ENCODE results near the gene SGTA.
"Not testable (repeated sequence)": the region's sequence is repeated elsewhere in the genome, so short reads cannot be mapped to it uniquely, and the experiment has no call there.

Gene SGTA

DNA sequence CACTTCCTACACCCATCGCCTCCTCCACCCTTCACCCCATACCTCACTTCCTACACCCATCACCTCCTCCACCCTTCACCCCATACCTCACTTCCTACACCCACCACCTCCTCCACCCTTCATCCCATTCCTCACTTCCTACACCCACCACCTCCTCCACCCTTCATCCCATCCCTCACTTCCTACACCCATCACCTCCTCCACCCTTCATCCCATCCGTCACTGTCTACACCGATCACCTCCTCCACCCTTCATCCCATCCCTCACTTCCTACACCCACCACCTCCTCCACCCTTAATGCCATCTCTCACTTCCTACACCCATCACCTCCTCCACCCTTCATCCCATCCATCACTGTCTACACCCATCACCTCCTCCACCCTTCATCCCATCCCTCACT lies 69.9 kb downstream of the SGTA start:
- not testable (repeated sequence) for DNase-seq (ENCODE audit: low read depth in 2 of 2)

DNA sequence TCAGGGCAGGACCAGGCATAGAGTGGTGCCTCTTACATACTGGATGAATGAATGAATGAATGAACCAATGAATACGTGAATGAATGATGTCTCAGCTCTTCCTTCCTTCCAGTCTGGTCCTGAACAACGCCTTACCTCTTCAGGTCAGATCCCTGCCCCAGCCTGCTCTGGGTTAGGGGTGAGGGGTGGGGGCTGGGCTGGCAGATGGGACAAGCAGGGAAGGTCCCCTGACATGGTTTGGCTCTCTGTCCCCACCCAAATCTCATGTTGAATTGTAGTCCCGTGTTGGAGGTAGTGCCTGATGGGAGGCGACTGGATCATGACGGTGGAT lies 71.2 kb downstream of the SGTA start:
- DNase-seq (ENCODE audit: low read depth in 2 of 2): no peak

DNA sequence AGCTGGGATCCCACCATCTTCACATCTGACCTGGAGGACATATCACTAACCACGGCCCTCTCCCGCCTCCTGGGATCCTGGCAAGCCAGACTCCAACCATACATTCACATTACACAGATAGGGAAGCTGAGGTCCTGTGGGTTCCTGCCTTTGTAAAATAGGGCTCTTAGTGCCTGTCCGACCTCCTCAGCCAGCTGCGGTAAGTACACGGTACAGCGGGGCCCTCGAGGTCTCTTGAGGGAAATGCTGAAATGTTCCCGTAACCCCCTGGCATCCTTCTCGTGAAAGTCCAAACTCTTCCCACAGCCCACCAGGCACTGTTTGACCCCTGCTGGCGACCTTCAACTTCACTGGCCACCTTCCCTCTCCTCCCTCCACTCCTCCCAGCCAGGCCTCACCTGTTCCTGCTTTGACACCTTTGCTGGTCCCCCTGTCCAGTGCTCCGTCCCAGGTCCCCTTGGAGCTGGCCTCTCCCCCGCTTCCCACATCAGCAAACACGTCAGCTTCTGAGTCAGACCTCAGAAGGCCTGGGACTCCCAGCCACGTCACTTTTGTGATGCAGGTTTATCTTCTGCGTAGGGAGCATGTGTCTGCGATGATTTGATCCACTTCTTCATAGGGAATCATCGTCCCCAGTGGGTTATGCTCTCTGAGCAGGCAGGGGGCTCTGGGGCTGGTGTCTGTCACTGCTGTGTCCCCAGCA lies 71.8 kb downstream of the SGTA start:
- no peak for DNase-seq (ENCODE audit: low read depth in 2 of 2)

GRCh38 chr19:2706251-2706650 lies 76.8 kb downstream of the SGTA start:
- DNase-seq (ENCODE audit: low read depth in 2 of 2): no peak

Data from stimulated activated CD4-positive, alpha-beta T cell treated with anti-CD3 and anti-CD28 coated beads, Interleukin-15, amount 100 ng/mL, for 48 hours (primary cell).